PC-9 (cell line): Measurements from ENCODE around the gene LYST. TPM values are rescaled to one million over a fixed set of nuclear protein-coding genes. Genes with fewer than 3 reads are reported as not detected.

Experiments
- BruUV-seq: library from RNA; stranded (reverse); fragments of 400-500 nt; replicated peaks from 2 replicates; lab custom pipeline; 2021; lab: Mats Ljungman, UMichigan
- CTCF ChIA-PET: fragments of 300-600 bp; sonication (Branson Sonifier 250); formaldehyde crosslinking; loops from one replicate; lab custom pipeline; 2022; ENCODE audit warnings: antibody characterized with exemption; lab: Charles Lee
- POLR2A ChIA-PET: fragments of 300-600 bp; sonication (Branson Sonifier 250); formaldehyde crosslinking; loops from one replicate; lab custom pipeline; 2022; ENCODE audit warnings: antibody characterized with exemption; ENCODE audit not compliant: unreplicated experiment; lab: Charles Lee
- DNase-seq, 2 experiments: peaks; one replicate each; pipeline versions ENCODE4 v3.0.0 to v3.0.0-alpha.2; 2015 to 2022; ENCODE audit warnings: mixed read lengths in 1 of 2
- H2AFZ ChIP-seq: fragments of 200-600 bp; sonication (generic); 2 replicates; pipeline ENCODE4 v1.8.1; 2017; ENCODE audit warnings: antibody characterized with exemption
- H3F3A ChIP-seq: fragments of 200-600 bp; sonication (generic); 2 replicates; pipeline ENCODE4 v1.8.1; 2017; ENCODE audit warnings: antibody characterized with exemption, mild to moderate bottlenecking, low read depth; ENCODE audit not compliant: insufficient read depth
- H3K27ac ChIP-seq: fragments of 200-600 bp; sonication (generic); 2 replicates; pipeline ENCODE4 v1.6.1; 2016; ENCODE audit warnings: mixed run types
- H3K27me3 ChIP-seq: fragments of 200-600 bp; sonication (generic); 2 replicates; pipeline ENCODE4 v1.6.1; 2016; ENCODE audit warnings: low read depth, mixed run types; ENCODE audit not compliant: insufficient read depth
- H3K36me3 ChIP-seq: fragments of 200-600 bp; sonication (generic); 2 replicates; pipeline ENCODE4 v1.6.1; 2016; ENCODE audit warnings: low read depth, mixed run types
- H3K4me1 ChIP-seq: fragments of 200-600 bp; sonication (generic); replicated peaks from 2 replicates; pipeline ENCODE4 v1.6.1; 2016; ENCODE audit warnings: mixed run types; ENCODE audit not compliant: insufficient read depth
- H3K4me2 ChIP-seq: fragments of 200-600 bp; sonication (generic); 2 replicates; pipeline ENCODE4 v1.6.1; 2017; ENCODE audit warnings: mixed run types
- H3K4me3 ChIP-seq: fragments of 200-600 bp; sonication (generic); 2 replicates; pipeline ENCODE4 v1.6.1; 2016; ENCODE audit warnings: mixed run types
- H3K79me2 ChIP-seq: fragments of 200-600 bp; sonication (generic); 2 replicates; pipeline ENCODE4 v1.6.1; 2017; ENCODE audit warnings: low read depth, mixed run types
- H3K9me2 ChIP-seq: fragments of 200-600 bp; sonication (generic); 2 replicates; pipeline ENCODE4 v1.8.1; 2017; ENCODE audit warnings: mild to moderate bottlenecking; ENCODE audit not compliant: insufficient read depth
- H3K9me3 ChIP-seq: fragments of 200-600 bp; sonication (generic); 2 replicates; pipeline ENCODE4 v1.8.1; 2016; ENCODE audit warnings: low read depth; ENCODE audit not compliant: insufficient read depth
- H4K20me1 ChIP-seq: fragments of 200-600 bp; sonication (generic); 2 replicates; pipeline ENCODE4 v1.8.1; 2017; ENCODE audit not compliant: insufficient read depth
- CTCF ChIP-seq: fragments of 200-600 bp; sonication (generic); conservative IDR thresholded peaks from 2 replicates; pipeline ENCODE4 v1.6.1; 2017; ENCODE audit warnings: mixed run types, antibody characterized with exemption, mild to moderate bottlenecking, moderate library complexity
- EZH2 ChIP-seq: fragments of 200-600 bp; sonication (generic); IDR thresholded peaks from 2 replicates; pipeline ENCODE4 v1.8.0; 2017; ENCODE audit warnings: antibody characterized with exemption, low read depth
- intact Hi-C: fragments of 100-400 bp; cut with micrococcal nuclease; formaldehyde crosslinking; loops from one replicate; pipeline ENCODE4 v1.10.0; 2022; ENCODE audit not compliant: unreplicated experiment
- total RNA-seq: library from RNA; stranded (reverse); gene quantifications from 2 replicates; pipeline ENCODE4 v1.2.3, GENCODE V29; 2021

LYST gene
- total RNA-seq, 1 experiment from 2014 or later: 14.1 TPM

DNA sequence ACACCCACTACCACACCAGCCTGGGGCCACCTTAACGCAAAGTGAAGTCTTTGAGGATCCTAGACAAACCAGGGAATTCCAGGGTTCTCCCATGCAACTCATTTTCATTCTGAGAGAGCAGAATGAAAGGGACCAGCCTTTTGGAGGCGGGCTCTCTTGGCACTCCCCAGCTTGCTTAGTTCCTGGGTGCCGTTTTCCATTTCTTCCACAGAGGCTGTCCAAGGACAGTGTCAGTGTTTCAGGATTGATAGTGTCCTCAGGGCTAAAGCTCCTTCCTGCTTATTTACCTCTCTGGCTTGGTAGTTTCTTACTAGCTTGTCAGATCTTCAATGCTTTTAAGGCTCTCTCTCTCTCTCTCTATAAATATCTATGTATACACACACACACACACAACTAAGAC, 187.1 kb downstream of the LYST start:
- Histone ChIP-seq H3K4me1 (no peaks in the 10 kb centered on the region), H3K9me2 (0 out of 2 replicates have a peak, but pooled peaks cover 5% of the 10 kb centered on the region), H3F3A (no peaks in the 10 kb centered on the region), H2AFZ (no peak overlapping the region), H3K27me3 (no peaks in the 10 kb centered on the region), H3K4me3 (no peak overlapping the region), H4K20me1 (no peaks in the 10 kb centered on the region), H3K27ac (no peak overlapping the region), H3K4me2 (no peak overlapping the region), H3K79me2 (no peaks in the 10 kb centered on the region), H3K36me3 (0 out of 2 replicates have a peak, but pooled peaks cover 11% of the 10 kb centered on the region), H3K9me3 (peaks cover 5% of the 10 kb centered on the region; the same call in 1 of the 2 replicates)
- CTCF ChIA-PET: no interaction called here
- TF ChIP-seq EZH2: no peak
- BruUV-seq: no TSS peak
- intact Hi-C loops: no loop called here
- no peak for DNase-seq
- POLR2A ChIA-PET: interaction anchor here (0.6 kb wide), 2 partner anchors 24 to 312 kb away, joined by 3 to 5 read pairs; no protein-coding TSS in a partner anchor

DNA sequence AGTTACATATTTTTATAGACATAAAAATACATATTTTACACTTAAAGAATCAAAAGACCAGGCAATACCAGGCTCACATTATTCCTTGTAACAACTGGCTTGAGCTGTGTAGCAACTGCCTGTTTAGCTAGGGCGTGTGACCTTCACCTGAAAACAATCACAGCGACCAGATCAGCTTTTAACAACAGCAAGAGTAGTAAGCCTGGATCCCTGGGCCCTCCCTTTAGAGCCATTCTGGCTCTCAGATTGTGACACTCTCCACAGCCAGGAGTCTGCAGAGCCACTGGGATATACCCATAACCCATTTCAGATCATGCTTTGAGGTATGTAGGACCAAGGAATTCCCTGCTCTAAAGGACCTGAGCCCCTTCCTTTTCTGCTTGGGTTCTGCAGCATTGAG, 187.7 kb downstream of the LYST start:
- DNase-seq: no peak
- TF ChIP-seq CTCF: no peak
- no peak for TF ChIP-seq EZH2
- Histone ChIP-seq H3K4me3 (no peak overlapping the region), H2AFZ (no peak overlapping the region), H4K20me1 (no peaks in the 10 kb centered on the region), H3K9me3 (peaks cover 5% of the 10 kb centered on the region; the same call in 1 of the 2 replicates), H3K36me3 (0 out of 2 replicates have a peak, but pooled peaks cover 11% of the 10 kb centered on the region), H3F3A (no peaks in the 10 kb centered on the region), H3K27me3 (no peaks in the 10 kb centered on the region), H3K4me1 (no peaks in the 10 kb centered on the region), H3K27ac (no peak overlapping the region), H3K9me2 (0 out of 2 replicates have a peak, but pooled peaks cover 5% of the 10 kb centered on the region), H3K4me2 (no peak overlapping the region), H3K79me2 (no peaks in the 10 kb centered on the region)
- CTCF ChIA-PET: interaction anchor here (0.5 kb wide), 1 partner anchor 104 kb away, joined by 5 read pairs; no protein-coding TSS in a partner anchor
- intact Hi-C loops: no loop called here
- POLR2A ChIA-PET: interaction anchor here (0.6 kb wide), 2 partner anchors 25 to 311 kb away, joined by 3 to 5 read pairs; no protein-coding TSS in a partner anchor
- no TSS peak for BruUV-seq

DNA sequence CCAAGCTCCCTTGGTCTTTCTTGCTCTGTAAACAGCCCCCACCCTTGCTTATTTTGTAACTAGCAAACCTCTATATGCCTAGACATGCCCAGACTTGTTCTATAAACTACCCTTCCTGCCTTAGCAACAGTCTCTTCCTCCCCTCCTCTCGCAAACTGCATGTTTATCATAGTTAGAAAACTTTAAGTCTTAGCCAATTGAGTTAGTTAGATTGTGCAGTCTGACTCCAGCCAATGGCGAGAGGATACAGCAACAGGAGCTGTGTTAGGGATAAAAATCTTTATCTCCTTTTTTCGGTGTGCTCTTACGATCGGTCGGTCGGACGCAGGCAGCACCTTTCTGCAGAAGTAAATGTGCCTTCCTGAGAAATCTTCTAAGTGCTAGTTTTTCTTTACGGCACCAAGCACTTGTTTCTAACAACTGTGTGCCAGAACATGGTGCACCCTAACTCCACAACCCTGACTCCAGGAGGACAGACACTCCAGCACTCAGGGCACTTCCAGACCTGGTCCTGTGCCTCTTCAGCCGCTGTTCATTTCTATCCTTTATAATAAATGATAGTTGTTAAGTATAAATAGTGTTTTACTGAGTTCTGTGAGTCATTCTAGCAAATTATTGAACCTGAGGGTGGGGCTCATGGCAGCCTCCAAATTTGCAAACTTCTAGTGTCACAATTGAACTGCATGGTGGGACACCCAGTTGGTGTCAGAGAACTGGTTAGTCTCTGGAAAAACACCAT, 191.4 kb downstream of the LYST start:
- 0 out of 2 replicates have a peak, but pooled peaks cover 11% of the 10 kb centered on the region for H3K36me3 ChIP-seq
- no peak for TF ChIP-seq CTCF
- TF ChIP-seq EZH2: no peak
- peaks cover 10% of the 10 kb centered on the region; the same call in 1 of the 2 replicates for H3K9me3 ChIP-seq
- CTCF ChIA-PET: no interaction called here
- H3K9me2 ChIP-seq: 0 out of 2 replicates have a peak, but pooled peaks cover 5% of the 10 kb centered on the region
- POLR2A ChIA-PET: no interaction called here
- intact Hi-C loops: no loop called here
- H3K4me1 ChIP-seq: no peaks in the 10 kb centered on the region
- DNase-seq: no peak
- H3K27ac ChIP-seq: no peak overlapping the region
- no peak overlapping the region for H2AFZ ChIP-seq
- H3K4me3 ChIP-seq: no peak overlapping the region
- no peaks in the 10 kb centered on the region for H3F3A ChIP-seq
- no peaks in the 10 kb centered on the region for H4K20me1 ChIP-seq
- no peaks in the 10 kb centered on the region for H3K79me2 ChIP-seq
- no peak overlapping the region for H3K4me2 ChIP-seq
- H3K27me3 ChIP-seq: no peaks in the 10 kb centered on the region
- no TSS peak for BruUV-seq
